Peyer's patch (tissue), 4 donors: Measurements from ENCODE around the gene FRMD5.

Experiments
- CTCF ChIP-seq, 6 experiments: fragments of 450-650 bp in 4 of 6; fragments of 200-600 bp in 2 of 6; sonication (generic) in 1 of 6; IDR thresholded peaks; one replicate each; pipeline ENCODE4 v1.5.1; 2017 to 2019; ENCODE audit warnings: antibody characterized with exemption in 6 of 6, mild to moderate bottlenecking in 3 of 6, moderate library complexity in 1 of 6
- POLR2A ChIP-seq, 2 donors: fragments of 450-650 bp; IDR thresholded peaks; one replicate each; pipeline ENCODE4 v1.5.1; 2017; ENCODE audit warnings: antibody characterized with exemption in 2 of 2, mild to moderate bottlenecking in 2 of 2, moderate library complexity in 2 of 2

DNA sequence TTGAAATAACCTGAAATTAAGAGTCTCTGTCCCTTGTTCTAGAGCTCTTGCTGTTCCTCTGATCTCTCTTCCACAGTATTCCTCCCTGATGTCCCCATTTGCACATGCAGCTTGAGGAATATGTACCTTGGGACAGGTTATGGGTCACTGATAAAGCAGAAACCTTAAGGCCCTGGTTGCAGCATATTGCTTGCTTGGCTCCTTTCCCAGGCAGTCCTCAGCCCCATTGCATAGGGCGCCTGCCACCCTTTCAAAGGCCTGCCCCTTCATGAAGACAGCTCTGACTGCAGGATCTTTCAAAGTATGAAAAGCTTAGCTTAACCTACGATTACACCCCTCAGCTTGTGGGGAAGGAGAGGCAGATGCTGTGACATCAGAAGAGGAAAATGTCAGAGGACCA, 316.6 kb downstream of the FRMD5 start:
- TF ChIP-seq CTCF (IDR thresholded peaks at IDR 0.05) (no peak), POLR2A (IDR thresholded peaks at IDR 0.05) (no peak)
